Fibroblast of skin of left quadriceps (primary cell): ENCODE results near the gene TMEM151A.
"Not testable (repeated sequence)": the region's sequence is repeated elsewhere in the genome, so short reads cannot be mapped to it uniquely, and the experiment has no call there.

ENCODE experiments used
- DNase-seq, 2 experiments: peaks; one replicate each; pipeline ENCODE4 v3.0.0-alpha.2; 2013; ENCODE audit warnings: low read depth in 2 of 2

Gene TMEM151A

GRCh38 chr11:66291706-66292542 is at the start of gene TMEM151A:
Gene TMEM151A (plus strand): TSS chr11:66291894. CDS start chr11:66292014, 120 bp downstream.
- no peak for DNase-seq

DNA sequence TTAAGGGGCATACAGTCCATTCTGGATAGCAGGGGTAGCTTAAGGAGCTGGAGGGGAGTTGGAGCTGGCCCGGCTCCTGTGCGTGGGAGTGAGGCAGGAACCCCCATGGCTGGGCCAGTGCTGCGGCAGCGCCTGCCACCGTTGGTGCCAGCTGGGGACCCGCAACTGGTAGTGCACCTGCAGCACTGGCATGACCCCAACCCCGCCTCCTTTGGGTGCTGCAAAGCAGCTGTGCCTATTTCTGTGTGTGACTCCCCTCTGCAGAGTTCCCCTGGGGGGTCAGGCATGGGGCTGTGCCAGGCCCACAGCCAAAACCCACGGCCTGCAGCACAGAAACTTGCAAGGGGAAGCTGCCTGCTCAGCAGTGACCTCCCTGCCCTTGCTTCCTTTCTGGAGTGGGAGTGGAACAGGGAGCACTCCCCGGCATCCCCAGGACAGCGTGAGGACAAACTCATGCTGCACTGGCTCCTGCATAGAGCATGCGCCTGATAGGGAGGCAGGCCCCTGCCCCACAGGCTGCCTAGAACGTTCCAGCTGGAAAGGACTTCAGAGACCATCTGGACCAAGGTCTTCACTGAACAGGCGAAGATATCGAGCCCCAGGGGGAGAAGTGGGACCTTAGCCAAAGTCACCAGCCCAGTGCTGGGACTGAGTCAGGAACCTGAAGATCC is 49.5 kb upstream of the TMEM151A start:
- DNase-seq, result no peak

- DNase-seq, result no peak
These were observed 47.7 kb upstream of the TMEM151A start for GRCh38 chr11:66243782-66244535.

GRCh38 chr11:66247295-66247694 is 44.4 kb upstream of the TMEM151A start:
- DNase-seq, result no peak

- DNase-seq, result no peak
These were observed 43.9 kb upstream of the TMEM151A start for GRCh38 chr11:66247801-66248200.

- DNase-seq, result no peak
These were observed 42.8 kb upstream of the TMEM151A start for GRCh38 chr11:66248903-66249302.

DNA sequence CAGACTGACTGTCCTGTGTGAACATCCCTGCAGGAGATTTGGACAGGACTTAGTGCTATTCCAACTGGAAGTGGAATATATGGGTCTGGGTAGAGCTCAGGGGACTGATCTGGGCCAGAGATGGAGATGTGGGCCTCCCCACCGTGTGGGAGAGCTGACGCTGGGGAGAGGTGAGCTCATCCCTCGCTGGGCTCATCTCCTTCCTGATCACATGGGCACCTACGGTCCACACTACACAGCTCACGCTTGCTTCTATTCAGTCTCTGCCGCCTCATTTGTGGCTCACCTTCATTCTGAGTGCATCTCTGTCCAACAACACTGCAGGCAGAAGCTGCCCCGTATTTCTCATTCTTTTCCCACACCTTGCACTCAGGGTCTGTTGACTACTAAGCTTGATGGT is 39.9 kb upstream of the TMEM151A start:
- no peak for DNase-seq

DNA sequence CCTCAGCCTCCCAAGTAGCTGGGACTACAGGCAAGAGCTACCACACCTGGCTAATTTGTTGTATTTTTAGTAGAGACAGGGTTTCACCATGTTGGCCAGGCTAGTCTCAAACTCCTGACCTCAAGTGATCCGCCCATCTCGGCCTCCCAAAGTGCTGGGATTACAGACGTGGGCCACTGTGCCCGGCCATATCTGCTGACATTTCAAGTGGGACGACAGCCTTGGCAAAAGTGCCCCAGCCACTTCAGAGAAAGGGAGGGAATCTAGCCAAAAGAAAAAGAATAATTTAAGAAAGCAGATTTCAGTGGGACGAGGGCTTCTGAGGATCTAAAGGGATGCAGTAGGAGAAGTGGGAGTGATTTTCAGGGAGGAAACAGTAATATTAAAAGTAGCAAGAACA is 38.6 kb upstream of the TMEM151A start:
- not testable (repeated sequence) for DNase-seq

DNA sequence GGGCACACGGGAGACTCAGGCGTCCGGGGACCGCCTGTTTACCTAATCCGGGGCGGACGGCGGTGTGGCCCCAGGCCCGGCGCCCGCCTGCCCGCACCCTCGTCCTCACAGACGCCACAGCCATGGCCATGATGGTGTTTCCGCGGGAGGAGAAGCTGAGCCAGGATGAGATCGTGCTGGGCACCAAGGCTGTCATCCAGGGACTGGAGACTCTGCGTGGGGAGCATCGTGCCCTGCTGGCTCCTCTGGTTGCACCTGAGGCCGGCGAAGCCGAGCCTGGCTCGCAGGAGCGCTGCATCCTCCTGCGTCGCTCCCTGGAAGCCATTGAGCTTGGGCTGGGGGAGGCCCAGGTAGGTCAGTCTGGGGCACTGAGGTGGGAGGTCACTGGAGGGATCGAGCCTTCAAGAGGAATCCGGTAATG is 33.2 kb upstream of the TMEM151A start:
- no peak for DNase-seq

- DNase-seq, result no peak
These were observed 32.5 kb upstream of the TMEM151A start for GRCh38 chr11:66259225-66259624.

GRCh38 chr11:66259956-66260355 is 31.7 kb upstream of the TMEM151A start:
- DNase-seq, result no peak

GRCh38 chr11:66261578-66261977 is 30.1 kb upstream of the TMEM151A start:
- DNase-seq, result no peak

- DNase-seq, result no peak
These were observed 29.5 kb upstream of the TMEM151A start for GRCh38 chr11:66262191-66262590.

DNA sequence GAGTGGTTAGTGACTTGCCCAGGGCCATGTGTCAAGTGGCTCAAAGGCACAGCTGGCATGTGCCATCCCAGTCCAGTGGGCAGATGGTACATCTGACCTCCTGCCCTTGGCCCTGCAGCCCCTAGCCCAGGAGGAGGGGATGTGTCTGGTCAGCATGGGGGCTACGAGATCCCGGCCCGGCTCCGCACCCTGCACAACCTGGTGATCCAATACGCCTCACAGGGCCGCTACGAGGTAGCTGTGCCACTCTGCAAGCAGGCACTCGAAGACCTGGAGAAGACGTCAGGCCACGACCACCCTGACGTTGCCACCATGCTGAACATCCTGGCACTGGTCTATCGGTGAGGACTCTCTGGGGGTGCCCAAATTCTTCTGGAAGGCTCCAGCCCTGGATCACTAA is 29.0 kb upstream of the TMEM151A start:
- DNase-seq, result no peak

- DNase-seq, result no peak
These were observed 28.5 kb upstream of the TMEM151A start for GRCh38 chr11:66263231-66263630.

DNA sequence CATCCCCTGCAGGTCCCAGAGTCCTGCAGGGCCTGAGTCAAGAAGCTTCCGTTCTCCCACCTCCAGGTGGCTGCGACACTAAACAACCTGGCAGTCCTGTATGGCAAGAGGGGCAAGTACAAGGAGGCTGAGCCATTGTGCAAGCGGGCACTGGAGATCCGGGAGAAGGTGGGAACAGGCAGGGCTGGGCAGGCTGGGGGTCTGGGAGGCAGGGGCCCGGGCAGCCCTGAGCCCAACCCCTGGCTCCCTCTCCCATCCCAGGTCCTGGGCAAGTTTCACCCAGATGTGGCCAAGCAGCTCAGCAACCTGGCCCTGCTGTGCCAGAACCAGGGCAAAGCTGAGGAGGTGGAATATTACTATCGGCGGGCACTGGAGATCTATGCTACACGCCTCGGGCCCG is 27.9 kb upstream of the TMEM151A start:
- no peak for DNase-seq

- DNase-seq, result no peak
These were observed 27.3 kb upstream of the TMEM151A start for GRCh38 chr11:66264383-66264782.

- DNase-seq, result no peak
These were observed 26.8 kb upstream of the TMEM151A start for GRCh38 chr11:66264914-66265313.

DNA sequence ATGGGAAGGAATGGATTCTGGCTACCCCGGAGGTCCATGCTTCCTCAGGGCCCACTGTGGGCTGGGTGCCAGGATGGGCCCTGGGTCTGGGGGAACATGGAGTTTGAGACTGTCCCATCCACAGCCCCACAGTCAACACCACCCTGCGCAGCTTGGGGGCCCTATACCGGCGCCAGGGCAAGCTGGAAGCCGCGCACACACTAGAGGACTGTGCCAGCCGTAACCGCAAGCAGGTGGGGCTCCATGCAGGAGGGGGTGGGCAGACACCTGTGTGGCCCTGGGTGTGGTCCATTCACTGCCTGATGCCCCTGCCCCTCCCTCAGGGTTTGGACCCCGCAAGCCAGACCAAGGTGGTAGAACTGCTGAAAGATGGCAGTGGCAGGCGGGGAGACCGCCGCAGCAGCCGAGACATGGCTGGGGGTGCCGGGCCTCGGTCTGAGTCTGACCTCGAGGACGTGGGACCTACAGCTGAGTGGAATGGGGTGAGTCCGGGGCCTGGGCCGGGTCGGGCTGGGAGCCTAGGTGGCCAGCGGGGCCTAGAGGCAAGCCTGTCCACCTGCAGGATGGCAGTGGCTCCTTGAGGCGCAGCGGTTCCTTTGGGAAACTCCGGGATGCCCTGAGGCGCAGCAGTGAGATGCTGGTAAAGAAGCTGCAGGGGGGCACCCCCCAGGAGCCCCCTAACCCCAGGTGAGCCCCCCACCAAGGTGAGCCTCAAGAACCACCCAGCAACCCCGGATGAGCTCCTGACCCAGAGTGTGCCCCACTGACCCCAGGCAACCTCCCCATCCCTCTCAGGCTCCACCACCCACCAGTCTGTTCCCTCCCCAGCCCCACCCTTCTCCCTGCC is 25.9 kb upstream of the TMEM151A start:
- DNase-seq, result no peak

GRCh38 chr11:66266378-66267038 is 25.2 kb upstream of the TMEM151A start:
- DNase-seq, result no peak

DNA sequence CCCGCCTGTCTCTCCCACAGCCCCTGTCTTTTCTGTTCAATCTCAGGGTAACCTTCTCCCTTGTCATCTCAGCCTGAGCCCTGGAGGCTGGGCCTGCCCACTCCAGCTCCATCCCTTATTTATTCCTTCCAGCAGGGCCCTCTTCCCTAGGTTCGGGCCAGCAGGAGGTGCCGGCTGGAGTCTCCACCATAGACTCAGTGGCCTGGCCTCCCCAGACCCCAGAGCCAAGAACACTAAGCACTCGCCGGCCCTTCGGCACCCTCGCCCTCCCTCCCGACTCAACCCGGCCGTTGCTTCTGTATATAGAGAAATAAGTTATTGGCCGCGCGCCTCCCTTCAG is 24.7 kb upstream of the TMEM151A start:
- no peak for DNase-seq
